Natural killer cell (primary cell): ENCODE data around the gene TNFRSF21. TPM values are rescaled to one million over a fixed set of nuclear protein-coding genes. Genes with fewer than 3 reads are reported as not detected.
"Not testable (repeated sequence)": the region's sequence is repeated elsewhere in the genome, so short reads cannot be mapped to it uniquely, and the experiment has no call there.

Experiments
- ATAC-seq, 3 donors: fragments of 150-1000 bp in 2 of 3; fragments of 200-7000 bp in 1 of 3; cut with Tn5 transposase; 1 replicate in 1 of 3; 2 replicates in 2 of 3; pipeline ENCODE4 v1.10.0; 2021; ENCODE audit warnings: mild to moderate bottlenecking in 2 of 3, moderate library complexity in 2 of 3
- DNase-seq, 2 donors: peaks; one replicate each; pipeline versions ENCODE4 v3.0.0 to v3.0.0-alpha.2; 2013 to 2021; ENCODE audit warnings: mixed read lengths in 1 of 2
- H3K27ac ChIP-seq: one replicate; pipeline ENCODE4 v1.5.1; 2013; ENCODE audit warnings: mild to moderate bottlenecking, low read length
- H3K27me3 ChIP-seq: one replicate; pipeline ENCODE4 v1.6.1; 2013; ENCODE audit warnings: low read length; ENCODE audit not compliant: control insufficient read depth, insufficient read depth
- H3K36me3 ChIP-seq: one replicate; pipeline ENCODE4 v1.6.1; 2013; ENCODE audit warnings: low read length; ENCODE audit not compliant: control insufficient read depth, insufficient read depth
- H3K4me1 ChIP-seq: one replicate; pipeline ENCODE4 v1.6.1; 2013; ENCODE audit warnings: low read length; ENCODE audit not compliant: control insufficient read depth, insufficient read depth
- H3K4me3 ChIP-seq: one replicate; pipeline ENCODE4 v1.5.1; 2013; ENCODE audit warnings: low read length
- H3K9me3 ChIP-seq: one replicate; pipeline ENCODE4 v1.6.1; 2013; ENCODE audit warnings: low read length; ENCODE audit not compliant: control insufficient read depth, insufficient read depth
- H3K27ac Mint-ChIP-seq, 2 donors: one replicate each; pipeline ENCODE4 v1.8.0; 2022; ENCODE audit warnings: mild to moderate bottlenecking in 2 of 2, mixed read lengths in 2 of 2, moderate library complexity in 1 of 2
- H3K27me3 Mint-ChIP-seq, 2 donors: one replicate each; pipeline ENCODE4 v1.8.0; 2022; ENCODE audit warnings: low read depth in 2 of 2, mixed read lengths in 2 of 2
- H3K36me3 Mint-ChIP-seq: one replicate; pipeline ENCODE4 v1.8.0; 2022; ENCODE audit warnings: mixed read lengths
- H3K4me1 Mint-ChIP-seq, 2 donors: one replicate each; pipeline ENCODE4 v1.8.0; 2022; ENCODE audit warnings: mixed read lengths in 2 of 2
- H3K4me3 Mint-ChIP-seq: one replicate; pipeline ENCODE4 v1.8.0; 2022; ENCODE audit warnings: mild to moderate bottlenecking, moderate library complexity, mixed read lengths
- H3K9me3 Mint-ChIP-seq, 2 donors: one replicate each; pipeline ENCODE4 v1.8.0; 2022; ENCODE audit warnings: mixed read lengths in 2 of 2
- WGBS: methylation state at CpG from one replicate; pipeline ENCODE4 v1.1.7; 2013; ENCODE audit warnings: missing lambda C conversion rate; ENCODE audit not compliant: insufficient coverage; 5-methylcytosine and 5-hydroxymethylcytosine counted together
- intact Hi-C: fragments of 100-400 bp; cut with micrococcal nuclease; formaldehyde crosslinking; loops from one replicate; pipeline ENCODE4 v1.14.2; 2022
- total RNA-seq, 4 donors: library from RNA; stranded (reverse); fragments of 120-200 nt in 1 of 4; gene quantifications; one replicate each; pipeline versions ENCODE4 v1.2.3 to v1.2.4, GENCODE V29; 2013 to 2022
- TF ChIP-seq, protein P1 (sequence below): fragments of 200-600 bp; IDR thresholded peaks from one replicate; pipeline ENCODE4 v1.8.0; 2022; ENCODE audit warnings: antibody characterized with exemption

The TNFRSF21 gene
- total RNA-seq, 3 donors from 2014 or later (not counting 1 experiment from before 2014, with no cell fraction given) = 0.58 to 0.92 TPM; not detected in 1

DNA sequence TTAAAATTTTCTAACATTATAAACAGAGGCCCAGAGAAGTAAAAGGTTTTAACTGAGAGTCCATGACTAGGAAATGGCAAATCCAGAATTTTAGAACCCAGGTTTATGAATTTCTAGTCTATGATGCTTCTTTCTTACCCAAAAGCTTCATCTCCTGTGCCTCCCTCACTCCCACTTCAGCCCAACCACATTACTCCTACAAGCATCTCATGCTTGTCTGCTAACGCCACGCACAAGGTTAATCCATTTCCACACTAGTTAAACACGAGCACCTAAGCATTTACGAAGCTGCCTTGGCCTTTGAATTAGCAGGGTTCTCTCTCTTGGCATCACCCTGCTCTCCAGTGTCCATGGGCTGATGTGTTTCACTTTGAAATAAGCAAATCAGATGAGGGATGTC, 32.0 kb downstream of the TNFRSF21 start:
- ATAC-seq = no peak
- H3K36me3 Mint-ChIP-seq = no peaks in the 10 kb centered on the region
- 91% methylated on average over 4 of the region's 4 CpGs for WGBS

DNA sequence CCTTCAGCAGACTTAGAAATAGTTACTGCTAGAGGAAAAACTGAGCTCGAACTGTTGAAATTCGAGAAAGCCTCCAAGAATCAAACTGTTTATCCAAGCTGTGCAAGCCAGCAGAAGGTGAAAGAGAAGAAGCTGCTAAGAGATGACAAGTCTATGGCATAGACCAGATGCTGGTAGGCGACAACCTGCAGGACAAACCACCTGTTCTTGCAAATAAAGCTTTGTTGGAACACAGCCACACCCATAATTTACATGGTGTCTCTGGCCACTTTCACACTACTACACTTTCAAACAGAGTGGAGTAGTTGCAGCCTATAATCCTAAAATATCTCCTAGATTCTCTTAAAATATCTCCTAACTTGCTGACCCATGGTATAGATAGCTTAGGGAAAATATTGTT, 33.3 kb downstream of the TNFRSF21 start:
- no peak for ATAC-seq
- Histone ChIP-seq H3K4me3 (no peak overlapping the region), H3K27me3 (no peaks in the 10 kb centered on the region), H3K36me3 (no peaks in the 10 kb centered on the region), H3K27ac (no peak overlapping the region), H3K9me3 (no peaks in the 10 kb centered on the region), H3K4me1 (no peaks in the 10 kb centered on the region)
- no peak for DNase-seq
- intact Hi-C loops = no loop called here
- TF ChIP-seq, protein P1, sequence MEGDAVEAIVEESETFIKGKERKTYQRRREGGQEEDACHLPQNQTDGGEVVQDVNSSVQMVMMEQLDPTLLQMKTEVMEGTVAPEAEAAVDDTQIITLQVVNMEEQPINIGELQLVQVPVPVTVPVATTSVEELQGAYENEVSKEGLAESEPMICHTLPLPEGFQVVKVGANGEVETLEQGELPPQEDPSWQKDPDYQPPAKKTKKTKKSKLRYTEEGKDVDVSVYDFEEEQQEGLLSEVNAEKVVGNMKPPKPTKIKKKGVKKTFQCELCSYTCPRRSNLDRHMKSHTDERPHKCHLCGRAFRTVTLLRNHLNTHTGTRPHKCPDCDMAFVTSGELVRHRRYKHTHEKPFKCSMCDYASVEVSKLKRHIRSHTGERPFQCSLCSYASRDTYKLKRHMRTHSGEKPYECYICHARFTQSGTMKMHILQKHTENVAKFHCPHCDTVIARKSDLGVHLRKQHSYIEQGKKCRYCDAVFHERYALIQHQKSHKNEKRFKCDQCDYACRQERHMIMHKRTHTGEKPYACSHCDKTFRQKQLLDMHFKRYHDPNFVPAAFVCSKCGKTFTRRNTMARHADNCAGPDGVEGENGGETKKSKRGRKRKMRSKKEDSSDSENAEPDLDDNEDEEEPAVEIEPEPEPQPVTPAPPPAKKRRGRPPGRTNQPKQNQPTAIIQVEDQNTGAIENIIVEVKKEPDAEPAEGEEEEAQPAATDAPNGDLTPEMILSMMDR = no peak
- H3K27ac Mint-ChIP-seq = no peak overlapping the region
- H3K36me3 Mint-ChIP-seq = no peaks in the 10 kb centered on the region
- H3K4me1 Mint-ChIP-seq = no peaks in the 10 kb centered on the region
- H3K4me3 Mint-ChIP-seq = no peak overlapping the region
- H3K27me3 Mint-ChIP-seq = no peaks in the 10 kb centered on the region
- peaks cover 0 to 2% of the 10 kb centered on the region in 2 donors for H3K9me3 Mint-ChIP-seq
- 84% methylated on average over 3 of the region's 3 CpGs for WGBS

More for the DNA sequence above, 32.0 kb downstream of the TNFRSF21 start:
- no peaks in the 10 kb centered on the region for H3K9me3 Mint-ChIP-seq
- no peak overlapping the region for H3K27ac Mint-ChIP-seq
- TF ChIP-seq, protein P1 = no peak
- H3K4me3 ChIP-seq = no peak overlapping the region
- no peak overlapping the region for H3K27ac ChIP-seq
- no peaks in the 10 kb centered on the region for H3K36me3 ChIP-seq
- H3K27me3 ChIP-seq = no peaks in the 10 kb centered on the region
- H3K4me1 Mint-ChIP-seq = no peaks in the 10 kb centered on the region
- H3K27me3 Mint-ChIP-seq = no peaks in the 10 kb centered on the region
- DNase-seq = no peak
- intact Hi-C loops = no loop called here
- no peaks in the 10 kb centered on the region for H3K4me1 ChIP-seq
- H3K9me3 ChIP-seq = no peaks in the 10 kb centered on the region
- no peak overlapping the region for H3K4me3 Mint-ChIP-seq

DNA sequence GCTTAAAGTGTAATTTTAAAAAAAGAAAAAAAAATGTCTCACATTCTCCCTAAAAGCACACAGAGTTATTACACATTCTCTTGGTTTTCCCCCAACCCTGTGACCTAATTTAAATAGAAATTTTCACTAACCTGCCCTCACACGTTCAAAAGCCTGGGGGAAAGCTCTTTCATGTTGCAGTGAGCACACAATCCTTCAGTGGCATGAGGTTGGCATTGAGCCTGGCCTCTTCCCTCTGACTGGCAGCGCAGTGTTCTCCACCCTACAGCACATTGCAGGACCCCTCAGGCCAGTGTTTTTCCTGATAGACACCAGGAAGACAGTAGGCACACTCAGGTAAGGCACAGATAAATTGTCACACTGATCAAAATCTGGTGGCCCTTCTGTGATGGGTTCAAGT, 34.1 kb downstream of the TNFRSF21 start:
- Mint-ChIP-seq H3K4me1 (no peaks in the 10 kb centered on the region), H3K27ac (no peak overlapping the region), H3K36me3 (no peaks in the 10 kb centered on the region), H3K9me3 (peaks cover 0 to 2% of the 10 kb centered on the region in 2 donors), H3K4me3 (no peak overlapping the region), H3K27me3 (no peaks in the 10 kb centered on the region)
- DNase-seq = no peak
- intact Hi-C loops = no loop called here
- WGBS = 74% methylated on average over 2 of the region's 2 CpGs
- Histone ChIP-seq H3K27me3 (no peaks in the 10 kb centered on the region), H3K27ac (no peak overlapping the region), H3K4me3 (no peak overlapping the region), H3K9me3 (no peaks in the 10 kb centered on the region), H3K36me3 (no peaks in the 10 kb centered on the region), H3K4me1 (no peaks in the 10 kb centered on the region)
- TF ChIP-seq, protein P1 = no peak
- no peak for ATAC-seq

DNA sequence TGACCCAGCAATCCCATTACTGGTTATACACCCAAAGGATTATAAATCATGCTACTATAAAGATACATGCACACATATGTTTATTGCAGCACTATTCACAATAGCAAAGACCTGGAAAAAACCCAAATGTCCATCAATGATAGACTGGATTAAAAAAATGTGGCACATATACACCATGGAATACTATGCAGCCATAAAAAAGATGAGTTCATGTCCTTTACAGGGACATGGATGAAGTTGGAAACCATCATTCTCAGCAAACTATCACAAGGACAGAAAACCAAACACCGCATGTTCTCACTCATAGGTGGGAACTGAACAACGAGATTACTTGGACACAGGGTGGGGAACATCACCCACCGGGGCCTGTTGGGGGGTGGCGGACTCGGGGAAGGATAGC, 34.6 kb downstream of the TNFRSF21 start:
- ATAC-seq, H3K27ac ChIP-seq, H3K27me3 ChIP-seq, H3K36me3 Mint-ChIP-seq, H3K36me3 ChIP-seq, H3K9me3 ChIP-seq, H3K27me3 Mint-ChIP-seq, intact Hi-C loops, H3K4me3 ChIP-seq, H3K4me1 Mint-ChIP-seq, H3K27ac Mint-ChIP-seq, DNase-seq, H3K4me3 Mint-ChIP-seq, H3K9me3 Mint-ChIP-seq, H3K4me1 ChIP-seq: not testable (repeated sequence)
- WGBS = 96% methylated on average over 5 of the region's 5 CpGs
